SK-N-MC (cell line): Measurements from ENCODE around the gene MAPK13.

ENCODE experiments used
- EZH2 ChIP-seq: fragments of 200-600 bp; sonication (generic); IDR thresholded peaks from one replicate; pipeline ENCODE4 v1.6.1; 2017; ENCODE audit warnings: antibody characterized with exemption
- FOXP2 ChIP-seq: optimal IDR thresholded peaks from 2 replicates; pipeline ENCODE3; 2011; ENCODE audit warnings: mild to moderate bottlenecking, moderate library complexity; ENCODE audit not compliant: insufficient read depth; ENCODE audit errors: extremely low read length, control extremely low read depth
- POLR2AphosphoS5 ChIP-seq: IDR thresholded peaks from 2 replicates; pipeline ENCODE4 v1.6.1; 2012; ENCODE audit warnings: mild to moderate bottlenecking, low read depth, low read length, borderline replicate concordance

DNA sequence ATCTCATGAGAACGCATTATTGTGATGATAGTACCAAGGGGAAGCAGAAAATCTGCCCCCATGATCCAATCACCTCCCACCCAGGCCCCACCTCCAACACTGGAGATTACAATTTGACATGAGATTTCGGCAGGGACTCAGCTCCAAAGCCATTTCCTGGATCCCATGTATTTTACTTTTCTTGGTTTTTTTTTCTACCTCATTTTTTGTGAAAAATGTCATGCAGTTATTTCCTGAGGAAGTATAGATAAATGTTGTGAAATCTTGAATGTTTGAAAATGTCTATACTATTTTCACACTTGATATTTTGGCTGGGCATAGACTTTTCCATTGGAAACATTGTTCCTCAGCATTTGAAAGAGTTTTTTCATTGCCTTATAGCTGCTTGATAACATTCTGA, 57.1 kb downstream of the MAPK13 start:
- TF ChIP-seq POLR2AphosphoS5 (no peak), EZH2 (no peak), FOXP2 (no peak)
